H1 (cell line): ENCODE measurements around the gene VWA3B. TPM values are rescaled to one million over a fixed set of nuclear protein-coding genes. Genes with fewer than 3 reads are reported as not detected.
"Not testable (repeated sequence)": the region's sequence is repeated elsewhere in the genome, so short reads cannot be mapped to it uniquely, and the experiment has no call there.

Experiments
- CTCF ChIA-PET: fragments of 300-600 bp; sonication (Branson Sonifier 250); formaldehyde crosslinking; loops from one replicate; lab custom pipeline; 2021; ENCODE audit not compliant: partially characterized antibody; lab: Charles Lee
- POLR2A ChIA-PET: fragments of 300-600 bp; sonication (Branson Sonifier 250); formaldehyde crosslinking; loops from one replicate; lab custom pipeline; 2021; ENCODE audit warnings: inconsistent platforms; ENCODE audit not compliant: partially characterized antibody; lab: Charles Lee
- DNase-seq, 2 experiments: peaks; one replicate each; pipeline versions ENCODE4 v3.0.0 to v3.0.0-alpha.2; 2010 to 2022; ENCODE audit warnings: low spot score in 2 of 2, low read depth in 1 of 2, mixed read lengths in 1 of 2
- FAIRE-seq: peaks from 2 replicates; lab custom pipeline; 2011; peaks lifted over from hg19 to GRCh38; lab: Jason Lieb, UNC
- H2AFZ ChIP-seq: 2 replicates; pipeline ENCODE4 v1.8.1; 2012; ENCODE audit warnings: low read length, inconsistent platforms
- H2AK5ac ChIP-seq: 2 replicates; pipeline ENCODE4 v1.6.1; 2013; ENCODE audit warnings: low read depth, low read length
- H2BK120ac ChIP-seq: replicated peaks from 2 replicates; pipeline ENCODE3; 2013; ENCODE audit warnings: low read depth, low read length, inconsistent platforms
- H2BK12ac ChIP-seq: 2 replicates; pipeline ENCODE4 v1.6.1; 2013; ENCODE audit warnings: low read depth, low read length
- H2BK15ac ChIP-seq: 2 replicates; pipeline ENCODE4 v1.6.1; 2013; ENCODE audit warnings: low read length
- H2BK20ac ChIP-seq: 2 replicates; pipeline ENCODE4 v1.6.1; 2013; ENCODE audit warnings: low read length
- H2BK5ac ChIP-seq: 2 replicates; pipeline ENCODE4 v1.6.1; 2013; ENCODE audit warnings: low read depth, low read length
- H3K14ac ChIP-seq: 2 replicates; pipeline ENCODE4 v1.6.1; 2013; ENCODE audit warnings: inconsistent platforms; ENCODE audit not compliant: insufficient read length
- H3K18ac ChIP-seq: 2 replicates; pipeline ENCODE4 v1.6.1; 2013; ENCODE audit warnings: low read length; ENCODE audit errors: extremely low read depth
- H3K23ac ChIP-seq: 2 replicates; pipeline ENCODE4 v1.6.1; 2013; ENCODE audit warnings: inconsistent platforms; ENCODE audit not compliant: insufficient read length
- H3K23me2 ChIP-seq: 2 replicates; pipeline ENCODE4 v1.6.1; 2013; ENCODE audit warnings: low read depth, low read length
- H3K27ac ChIP-seq: 2 replicates; pipeline ENCODE4 v1.6.1; 2011; ENCODE audit warnings: low read depth, low read length, inconsistent platforms
- H3K27me3 ChIP-seq, 4 experiments: replicated peaks in 1 of 4; 1 replicate in 1 of 4; 2 replicates in 3 of 4; pipeline versions ENCODE4 v1.6.1 to v1.8.1; 2011 to 2013; ENCODE audit warnings: low read length in 3 of 4, mild to moderate bottlenecking in 3 of 4, inconsistent platforms in 2 of 4, mixed read lengths in 2 of 4, moderate library complexity in 1 of 4; ENCODE audit not compliant: control insufficient read depth in 3 of 4, insufficient read depth in 3 of 4; ENCODE audit errors: extremely low read depth in 1 of 4
- H3K36me3 ChIP-seq, 4 experiments: 2 replicates each; pipeline versions ENCODE4 v1.6.1 to v1.8.1; 2011 to 2013; ENCODE audit warnings: mild to moderate bottlenecking in 4 of 4, low read length in 3 of 4, moderate library complexity in 2 of 4, control low read depth in 1 of 4, inconsistent platforms in 1 of 4; ENCODE audit not compliant: insufficient read depth in 4 of 4, control insufficient read depth in 2 of 4
- H3K4ac ChIP-seq: replicated peaks from 2 replicates; pipeline ENCODE3; 2013; ENCODE audit warnings: low read length, low read depth, mixed read lengths, inconsistent platforms; ENCODE audit not compliant: insufficient read length
- H3K4me1 ChIP-seq, 4 experiments: replicated peaks in 1 of 4; 1 replicate in 1 of 4; 2 replicates in 3 of 4; pipeline versions ENCODE4 v1.6.1 to v1.8.1; 2011 to 2013; ENCODE audit warnings: low read length in 3 of 4, inconsistent platforms in 2 of 4, mixed read lengths in 1 of 4; ENCODE audit not compliant: insufficient read depth in 4 of 4, control insufficient read depth in 3 of 4
- H3K4me2 ChIP-seq, 2 experiments: 2 replicates each; pipeline versions ENCODE4 v1.6.1 to v1.8.1; 2011 to 2013; ENCODE audit warnings: low read depth in 2 of 2, low read length in 2 of 2, control low read depth in 1 of 2, inconsistent platforms in 1 of 2, mild to moderate bottlenecking in 1 of 2; ENCODE audit not compliant: insufficient read depth in 1 of 2
- H3K4me3 ChIP-seq, 4 experiments: fragments of 200-600, 300-600 bp in 1 of 4; sonication (generic), shearing (Covaris generic), sonication (Bioruptor Twin) in 1 of 4; 2 replicates each; pipeline versions ENCODE4 v1.5.1 to v1.8.1; 2011 to 2016; ENCODE audit warnings: low read length in 4 of 4, low read depth in 3 of 4, control low read depth in 2 of 4, inconsistent platforms in 2 of 4, mild to moderate bottlenecking in 2 of 4, mixed read lengths in 1 of 4, moderate library complexity in 1 of 4; ENCODE audit not compliant: insufficient read depth in 2 of 4; ENCODE audit errors: extremely low read depth in 1 of 4
- H3K56ac ChIP-seq: replicated peaks from 2 replicates; pipeline ENCODE3; 2013; ENCODE audit warnings: low read depth, mild to moderate bottlenecking, mixed read lengths, low read length, inconsistent platforms; ENCODE audit not compliant: insufficient read length
- H3K79me1 ChIP-seq: 2 replicates; pipeline ENCODE4 v1.6.1; 2013; ENCODE audit warnings: low read depth, low read length, control low read depth
- H3K79me2 ChIP-seq, 2 experiments: 2 replicates each; pipeline versions ENCODE4 v1.6.1 to v1.8.1; 2012 to 2013; ENCODE audit warnings: low read length in 2 of 2, mild to moderate bottlenecking in 2 of 2, inconsistent platforms in 1 of 2; ENCODE audit not compliant: insufficient read depth in 2 of 2, control insufficient read depth in 1 of 2
- H3K9ac ChIP-seq, 4 experiments: replicated peaks in 1 of 4; 1 replicate in 1 of 4; 2 replicates in 3 of 4; pipeline versions ENCODE4 v1.6.1 to v1.8.1; 2011 to 2013; ENCODE audit warnings: low read depth in 3 of 4, low read length in 3 of 4, control low read depth in 2 of 4, mild to moderate bottlenecking in 2 of 4, moderate library complexity in 2 of 4, inconsistent platforms in 1 of 4; ENCODE audit errors: extremely low read depth in 1 of 4
- H3K9me3 ChIP-seq, 2 experiments: 2 replicates each; pipeline versions ENCODE4 v1.6.1 to v1.8.1; 2012 to 2013; ENCODE audit warnings: mild to moderate bottlenecking in 2 of 2, moderate library complexity in 2 of 2, control low read depth in 1 of 2, inconsistent platforms in 1 of 2, low read depth in 1 of 2, low read length in 1 of 2, mixed read lengths in 1 of 2; ENCODE audit not compliant: insufficient read depth in 2 of 2
- H4K20me1 ChIP-seq, 2 experiments: replicated peaks in 1 of 2; 2 replicates each; pipeline versions ENCODE3 to v1.8.1; 2011 to 2013; ENCODE audit warnings: inconsistent platforms in 2 of 2, low read length in 2 of 2, mild to moderate bottlenecking in 1 of 2; ENCODE audit not compliant: insufficient read depth in 2 of 2, control insufficient read depth in 1 of 2
- H4K5ac ChIP-seq: 2 replicates; pipeline ENCODE4 v1.6.1; 2013; ENCODE audit warnings: low read length, low read depth, mixed read lengths, inconsistent platforms; ENCODE audit not compliant: insufficient read length
- H4K8ac ChIP-seq: 2 replicates; pipeline ENCODE4 v1.8.0; 2013; ENCODE audit warnings: mild to moderate bottlenecking, moderate library complexity, low read length, inconsistent platforms; ENCODE audit not compliant: insufficient read depth; ENCODE audit errors: extremely low read depth
- H4K91ac ChIP-seq: replicated peaks from 2 replicates; pipeline ENCODE3; 2013; ENCODE audit warnings: low read length, mixed read lengths, inconsistent platforms; ENCODE audit not compliant: insufficient read length
- WGBS, 2 experiments: shearing (Covaris generic) in 1 of 2; methylation state at CpG; one replicate each; pipeline versions ENCODE4 v1.1.6 to v1.1.7; 2013 to 2015; ENCODE audit warnings: low lambda C conversion rate in 2 of 2, mixed read lengths in 2 of 2, inconsistent platforms in 1 of 2, low coverage in 1 of 2, missing lambda C conversion rate in 1 of 2; ENCODE audit not compliant: insufficient replicate concordance in 2 of 2, insufficient coverage in 1 of 2, insufficient read length in 1 of 2; ENCODE audit errors: extremely low coverage in 1 of 2, missing lambda C conversion rate in 1 of 2; 5-methylcytosine and 5-hydroxymethylcytosine counted together
- polyA plus RNA-seq, 7 experiments: library from polyadenylated mRNA; depleted of rRNA in 3 of 7; stranded (reverse) in 5 of 7; unstranded in 2 of 7; fragments of >200 nt in 5 of 7; fragments of 200-250 nt in 2 of 7; gene quantifications; 1 replicate in 5 of 7; 2 replicates in 1 of 7; 4 replicates in 1 of 7; pipeline versions ENCODE4 v1.2.1 to v1.2.3, GENCODE V29; 2011 to 2013; ENCODE audit warnings: missing spikeins in 2 of 7, mixed read lengths in 2 of 7
- total RNA-seq: library from RNA; stranded (reverse); fragmentation: NEBNext Ultra II Directional; extraction: Animal tissue kit (Norgen Biotek cat#: 25700); gene quantifications from 2 replicates; pipeline ENCODE4 v1.2.1, GENCODE V29; 2021

Gene VWA3B
- total and polyA plus RNA-seq, 2 of the 8 experiments (the other 6 are each of a cell fraction or from before 2014, with no cell fraction given): not detected

DNA sequence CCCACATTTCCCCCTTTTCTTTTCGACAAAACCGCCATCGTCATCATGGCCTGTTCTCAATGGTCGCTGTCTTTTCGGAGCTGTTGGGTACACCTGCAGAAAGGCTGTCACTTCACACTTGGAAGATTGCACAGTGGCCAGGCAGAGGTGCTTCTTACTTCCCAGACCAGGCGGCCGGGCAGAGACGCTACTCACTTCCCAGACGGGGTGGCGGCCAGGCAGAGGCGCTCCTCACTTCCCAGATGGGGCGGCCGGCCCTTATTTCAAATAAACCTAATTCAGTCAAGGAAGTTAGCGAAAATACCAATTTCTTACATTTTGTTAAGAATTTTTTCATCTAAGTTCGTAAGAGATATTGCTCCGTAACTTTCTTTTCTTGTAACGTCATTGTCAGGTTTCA is 15.3 kb downstream of the VWA3B start:
- H3K27me3 ChIP-seq, POLR2A ChIA-PET, H3K4me2 ChIP-seq, H2AK5ac ChIP-seq, H3K23me2 ChIP-seq, H3K36me3 ChIP-seq, H3K4ac ChIP-seq, CTCF ChIA-PET, H4K8ac ChIP-seq, H2BK5ac ChIP-seq, H3K79me1 ChIP-seq, H3K27ac ChIP-seq, H4K5ac ChIP-seq, H2BK15ac ChIP-seq, H2AFZ ChIP-seq, H3K4me1 ChIP-seq, H3K9me3 ChIP-seq, H2BK120ac ChIP-seq, DNase-seq, H3K18ac ChIP-seq, H2BK12ac ChIP-seq, FAIRE-seq, H3K79me2 ChIP-seq, H2BK20ac ChIP-seq, H3K14ac ChIP-seq, H4K91ac ChIP-seq, H3K9ac ChIP-seq, H3K56ac ChIP-seq, H3K4me3 ChIP-seq, H3K23ac ChIP-seq, H4K20me1 ChIP-seq: not testable (repeated sequence)
- WGBS, 2 experiments: 93% methylated on average over 15 of the region's 17 CpGs; no CpG with 5 or more reads in 1 of the 2 experiments
